Activated CD4-positive, alpha-beta T cell treated with anti-CD3 and anti-CD28 coated beads, Interleukin-2, Interleukin-6, amounts not matched to agents 100 ng/mL and 50 ng/mL, durations not matched to agents 16 hours and 8 hours (primary cell): ENCODE measurements around the gene CNN2.
A peak's percentile ranks its signal among the peaks of the same experiment; 100 is the strongest.

ENCODE experiments used
- DNase-seq: peaks from one replicate; pipeline ENCODE4 v3.0.0-alpha.2; 2020

Gene CNN2

DNA sequence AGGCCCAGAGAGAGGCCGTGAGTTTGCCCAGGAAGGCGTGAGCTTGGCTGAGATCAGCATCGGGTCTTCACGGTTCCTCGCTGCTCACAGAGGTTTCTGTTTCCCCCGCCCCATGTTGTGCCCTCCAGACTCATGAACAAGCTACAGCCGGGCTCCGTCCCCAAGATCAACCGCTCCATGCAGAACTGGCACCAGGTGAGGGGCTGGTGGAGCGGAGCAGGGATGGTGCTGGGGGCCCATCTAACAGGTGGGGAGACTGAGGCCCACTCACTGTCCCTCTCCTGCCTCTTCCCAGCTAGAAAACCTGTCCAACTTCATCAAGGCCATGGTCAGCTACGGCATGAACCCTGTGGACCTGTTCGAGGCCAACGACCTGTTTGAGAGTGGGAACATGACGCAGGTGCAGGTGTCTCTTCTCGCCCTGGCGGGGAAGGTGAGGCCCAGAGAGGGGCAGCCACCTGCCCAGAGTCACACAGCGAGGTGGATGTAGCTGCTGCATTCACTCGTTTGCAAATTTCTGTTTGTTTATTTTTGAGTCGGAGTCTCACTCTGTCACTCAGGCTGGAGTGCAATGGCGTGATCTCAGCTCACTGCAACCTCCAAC lies 6.0 kb downstream of the CNN2 start:
- no peak for DNase-seq

DNA sequence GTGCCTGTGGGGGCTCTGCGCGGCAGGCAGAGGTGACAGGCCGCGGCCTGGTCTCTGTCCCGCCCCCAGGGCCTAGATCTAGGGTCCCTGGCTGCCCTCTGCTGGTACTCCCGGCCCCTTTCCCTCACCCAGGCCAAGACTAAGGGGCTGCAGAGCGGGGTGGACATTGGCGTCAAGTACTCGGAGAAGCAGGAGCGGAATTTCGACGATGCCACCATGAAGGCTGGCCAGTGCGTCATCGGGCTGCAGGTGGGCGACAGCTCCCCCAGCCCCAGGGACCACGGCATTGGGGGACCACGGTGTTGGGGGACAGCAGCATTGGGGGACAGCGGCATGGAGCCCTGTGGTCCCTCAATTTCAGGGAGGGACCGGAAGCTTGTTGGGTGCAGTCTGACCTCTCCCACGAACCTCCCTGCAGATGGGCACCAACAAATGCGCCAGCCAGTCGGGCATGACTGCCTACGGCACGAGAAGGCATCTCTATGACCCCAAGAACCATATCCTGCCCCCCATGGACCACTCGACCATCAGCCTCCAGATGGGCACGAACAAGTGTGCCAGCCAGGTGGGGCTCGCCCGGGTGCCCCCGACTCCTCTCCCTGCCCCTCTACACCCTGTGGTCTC lies 9.7 kb downstream of the CNN2 start:
- DNase-seq: no peak

- DNase-seq: no peak
Measured at GRCh38 chr19:1037621-1038064, 11.2 kb downstream of the CNN2 start.

DNA sequence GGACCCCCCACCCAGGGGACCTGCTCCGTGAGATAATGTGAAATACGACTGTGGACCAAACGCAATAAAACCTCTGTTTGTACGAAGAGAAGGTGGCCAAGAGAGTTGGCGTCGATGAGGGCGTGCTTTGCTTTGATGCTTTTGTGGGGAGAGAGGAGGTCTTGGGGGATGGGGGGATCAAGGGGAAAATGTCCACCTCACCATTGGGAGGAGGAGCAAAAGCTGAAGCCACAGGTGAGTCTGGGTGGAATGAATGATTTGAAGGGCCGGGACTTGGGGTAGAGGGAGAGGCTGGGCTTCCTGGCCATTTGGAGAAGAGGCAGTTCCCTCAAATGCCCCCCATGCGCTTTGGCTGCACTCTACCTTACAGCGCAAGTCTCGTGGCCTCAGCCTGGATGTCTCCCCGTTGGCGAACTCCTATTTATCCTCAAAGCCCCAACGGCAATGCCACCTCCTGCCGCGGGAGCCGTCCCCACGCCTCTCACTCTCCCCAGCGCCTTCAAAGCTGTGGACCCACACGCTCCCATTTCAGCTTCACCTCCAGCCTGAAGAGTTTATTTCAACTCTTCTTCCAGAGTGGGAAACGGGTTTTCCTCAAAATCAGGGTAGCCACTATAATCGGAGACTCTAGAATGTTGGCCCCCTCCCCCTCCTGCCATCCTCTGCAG lies 12.7 kb downstream of the CNN2 start:
- DNase-seq: no peak

DNA sequence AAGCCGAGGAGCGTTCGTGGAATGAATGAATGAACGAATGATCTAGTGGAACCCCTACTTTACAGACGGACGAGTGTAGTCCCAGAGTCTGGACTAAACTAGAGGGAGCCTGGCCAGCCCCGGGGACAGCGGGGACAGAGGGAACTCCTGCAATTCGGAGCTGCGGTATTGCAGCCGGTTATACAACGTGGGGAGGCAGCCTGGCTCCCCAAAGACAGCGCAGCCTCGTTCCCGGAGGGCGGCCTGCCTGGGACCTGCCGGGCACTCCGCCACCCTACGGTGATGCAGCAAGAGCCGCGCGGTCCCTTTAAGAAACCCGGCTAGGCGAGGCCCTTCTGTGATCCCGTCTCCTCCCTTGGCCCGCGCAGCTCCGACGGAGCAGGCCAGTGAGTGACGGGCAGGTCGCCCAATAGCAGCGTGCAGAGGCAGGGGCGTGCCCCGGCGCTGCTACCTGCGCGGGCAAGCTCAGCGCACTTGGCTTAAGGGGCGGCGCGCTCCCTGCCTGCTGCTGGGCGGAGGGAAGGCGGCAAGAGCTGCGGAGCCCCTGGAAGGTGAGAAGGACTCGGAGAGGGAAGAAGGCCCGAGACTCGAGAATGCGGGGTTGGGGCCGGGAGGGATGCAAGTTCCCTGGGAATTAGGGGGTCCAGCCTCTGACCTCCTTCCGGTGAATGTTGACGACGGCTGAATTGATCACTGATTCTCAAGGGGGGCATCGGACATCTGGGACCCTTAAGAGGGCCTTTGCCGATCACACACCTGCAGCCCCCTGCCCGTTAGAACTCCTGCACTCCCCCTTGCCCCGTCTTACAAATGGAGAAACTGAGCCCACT lies 13.5 kb downstream of the CNN2 start, which contains the start of gene ABCA7:
ABCA7 (plus strand) TSS at position 462 of the 830 bp plus-strand sequence. CDS start 1,255 bp downstream, outside the sequence.
- DNase-seq: peak; percentile 100

DNA sequence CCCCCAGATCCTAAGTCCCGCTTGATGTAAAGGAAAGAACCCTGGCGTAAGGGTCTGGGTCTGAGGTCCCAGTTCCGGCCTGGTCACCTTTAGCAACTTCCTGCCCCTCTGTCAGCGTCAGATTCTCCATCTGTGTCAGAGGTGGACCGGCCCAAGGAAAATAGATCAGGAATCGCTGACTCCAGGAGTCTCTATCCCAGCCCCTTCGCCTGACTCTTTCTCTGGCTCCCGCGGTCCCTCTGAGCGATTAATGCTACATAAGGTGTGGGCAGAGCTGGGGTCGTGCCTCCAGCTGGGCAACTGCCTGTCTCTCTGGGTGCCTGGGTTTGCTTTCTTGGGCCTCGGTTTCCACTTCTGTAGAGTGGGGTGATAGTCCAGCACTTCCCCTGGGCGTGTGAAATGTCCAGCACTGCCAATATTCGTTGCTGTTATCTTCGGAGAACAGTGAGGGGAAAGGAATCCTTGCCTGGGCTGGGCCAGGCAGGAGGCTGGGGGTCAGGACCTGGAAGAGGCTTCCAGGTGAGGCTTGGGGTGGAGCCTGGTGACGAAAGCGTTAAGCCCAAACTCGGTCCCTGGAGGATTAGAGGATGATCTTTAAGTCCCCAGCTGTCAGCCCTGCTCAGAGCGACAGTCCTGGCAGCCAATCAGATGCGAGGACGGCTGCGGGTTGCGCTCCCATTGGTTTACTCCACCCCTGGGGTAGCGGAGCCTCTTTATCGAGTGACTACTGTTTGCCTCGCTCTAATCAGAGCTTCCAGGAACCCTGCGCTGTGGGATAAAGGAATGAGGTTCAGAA lies 14.3 kb downstream of the CNN2 start:
- peak; percentile 94 for DNase-seq

DNA sequence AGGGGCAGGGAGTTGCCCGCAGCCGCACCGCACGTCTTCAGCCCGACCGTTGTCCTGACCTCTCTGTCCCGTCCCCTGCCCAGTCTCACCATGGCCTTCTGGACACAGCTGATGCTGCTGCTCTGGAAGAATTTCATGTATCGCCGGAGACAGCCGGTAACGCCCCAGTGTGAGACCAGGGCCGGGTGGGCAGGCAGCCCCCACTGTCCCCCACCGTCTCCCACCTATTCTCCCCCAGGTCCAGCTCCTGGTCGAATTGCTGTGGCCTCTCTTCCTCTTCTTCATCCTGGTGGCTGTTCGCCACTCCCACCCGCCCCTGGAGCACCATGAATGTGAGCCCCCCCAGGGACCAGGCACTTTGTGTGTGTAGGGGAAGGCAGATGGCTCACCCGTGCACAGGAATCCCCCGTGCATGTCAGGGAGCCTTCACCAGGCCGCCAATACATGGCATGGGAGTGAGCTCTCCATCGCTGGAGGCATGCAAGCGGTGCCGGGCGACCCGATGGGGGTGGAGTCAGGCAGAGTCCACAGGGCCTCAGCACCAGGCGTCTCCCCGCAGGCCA lies 14.9 kb downstream of the CNN2 start:
- no peak for DNase-seq

GRCh38 chr19:1041835-1042685 lies 15.7 kb downstream of the CNN2 start:
- no peak for DNase-seq

DNA sequence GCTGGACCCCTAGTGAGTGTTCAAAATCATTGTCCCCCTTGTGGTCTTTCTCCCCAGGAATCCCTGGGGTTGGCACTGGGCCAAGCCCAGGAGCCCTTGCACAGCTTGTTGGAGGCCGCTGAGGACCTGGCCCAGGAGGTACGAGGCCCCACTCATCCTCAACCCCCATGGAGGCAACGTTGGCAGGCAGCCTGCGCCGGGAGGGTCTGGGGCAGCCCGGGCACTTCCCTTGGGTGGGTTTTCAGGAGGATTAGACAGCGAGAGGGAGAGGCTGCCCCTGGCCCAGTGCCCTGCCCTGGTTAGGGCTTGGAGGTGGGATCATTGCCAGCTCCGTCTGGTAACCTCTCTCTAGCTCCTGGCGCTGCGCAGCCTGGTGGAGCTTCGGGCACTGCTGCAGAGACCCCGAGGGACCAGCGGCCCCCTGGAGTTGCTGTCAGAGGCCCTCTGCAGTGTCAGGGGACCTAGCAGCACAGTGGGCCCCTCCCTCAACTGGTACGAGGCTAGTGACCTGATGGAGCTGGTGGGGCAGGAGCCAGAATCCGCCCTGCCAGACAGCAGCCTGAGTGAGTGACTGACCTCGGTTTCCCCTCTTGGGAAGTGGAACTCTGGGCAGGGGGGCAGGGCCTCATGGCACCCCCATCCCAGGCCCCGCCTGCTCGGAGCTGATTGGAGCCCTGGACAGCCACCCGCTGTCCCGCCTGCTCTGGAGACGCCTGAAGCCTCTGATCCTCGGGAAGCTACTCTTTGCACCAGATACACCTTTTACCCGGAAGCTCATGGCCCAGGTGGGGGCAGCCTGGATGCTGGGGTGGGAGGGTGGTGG lies 16.5 kb downstream of the CNN2 start:
- DNase-seq: no peak

DNA sequence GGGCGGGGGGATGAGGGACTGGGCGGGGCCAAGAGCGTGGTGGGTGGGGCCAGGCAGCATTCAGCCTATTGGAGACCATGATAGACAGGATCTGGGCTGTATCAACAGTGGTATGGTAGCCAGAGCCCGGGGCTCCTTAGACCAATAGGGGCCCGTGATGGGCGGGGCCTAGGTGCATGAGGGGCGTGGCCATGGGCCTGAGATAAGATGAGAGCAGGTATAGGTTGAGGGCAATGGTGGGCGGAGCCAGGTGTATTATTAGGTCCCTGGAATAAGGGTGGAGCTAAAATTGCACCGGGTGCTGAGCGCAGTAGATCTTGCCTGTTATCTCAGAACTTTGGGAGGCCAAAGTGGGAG lies 18.8 kb downstream of the CNN2 start:
- peak; percentile 76 for DNase-seq

DNA sequence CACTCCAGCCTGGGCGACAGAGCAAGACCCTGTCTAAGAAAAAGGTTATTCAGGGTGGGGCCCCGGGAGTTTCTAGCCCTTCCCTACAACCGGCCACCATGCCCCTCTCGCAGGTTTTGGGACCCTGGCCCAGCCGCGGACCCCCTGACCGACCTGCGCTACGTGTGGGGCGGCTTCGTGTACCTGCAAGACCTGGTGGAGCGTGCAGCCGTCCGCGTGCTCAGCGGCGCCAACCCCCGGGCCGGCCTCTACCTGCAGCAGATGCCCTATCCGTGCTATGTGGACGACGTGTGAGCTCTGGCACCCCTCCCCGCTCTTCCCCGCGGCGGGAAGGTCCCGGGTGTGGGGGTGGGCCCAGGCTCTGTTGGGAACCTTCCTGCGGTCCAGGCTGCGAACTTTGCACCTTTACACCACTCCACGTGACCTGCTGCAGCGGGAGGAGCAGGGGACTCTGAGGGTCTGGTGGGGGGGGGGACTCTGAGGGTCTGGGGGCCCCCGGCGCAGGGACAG lies 19.8 kb downstream of the CNN2 start:
- no peak for DNase-seq

DNA sequence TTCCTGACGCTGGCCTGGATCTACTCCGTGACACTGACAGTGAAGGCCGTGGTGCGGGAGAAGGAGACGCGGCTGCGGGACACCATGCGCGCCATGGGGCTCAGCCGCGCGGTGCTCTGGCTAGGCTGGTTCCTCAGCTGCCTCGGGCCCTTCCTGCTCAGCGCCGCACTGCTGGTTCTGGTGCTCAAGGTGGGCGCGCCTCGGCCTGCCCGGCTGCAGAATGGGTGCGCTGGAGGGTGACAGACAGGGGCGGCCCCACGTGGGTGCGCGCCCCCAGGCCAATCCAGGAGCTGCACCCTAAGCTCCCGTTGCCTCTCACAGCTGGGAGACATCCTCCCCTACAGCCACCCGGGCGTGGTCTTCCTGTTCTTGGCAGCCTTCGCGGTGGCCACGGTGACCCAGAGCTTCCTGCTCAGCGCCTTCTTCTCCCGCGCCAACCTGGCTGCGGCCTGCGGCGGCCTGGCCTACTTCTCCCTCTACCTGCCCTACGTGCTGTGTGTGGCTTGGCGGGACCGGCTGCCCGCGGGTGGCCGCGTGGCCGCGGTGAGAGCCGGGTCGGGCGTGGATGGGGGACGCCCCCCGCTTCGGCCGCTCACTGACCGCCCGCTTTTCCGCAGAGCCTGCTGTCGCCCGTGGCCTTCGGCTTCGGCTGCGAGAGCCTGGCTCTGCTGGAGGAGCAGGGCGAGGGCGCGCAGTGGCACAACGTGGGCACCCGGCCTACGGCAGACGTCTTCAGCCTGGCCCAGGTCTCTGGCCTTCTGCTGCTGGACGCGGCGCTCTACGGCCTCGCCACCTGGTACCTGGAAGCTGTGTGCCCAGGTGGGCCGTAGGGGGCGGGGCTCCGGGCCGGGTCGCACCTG lies 20.7 kb downstream of the CNN2 start:
- no peak for DNase-seq

DNA sequence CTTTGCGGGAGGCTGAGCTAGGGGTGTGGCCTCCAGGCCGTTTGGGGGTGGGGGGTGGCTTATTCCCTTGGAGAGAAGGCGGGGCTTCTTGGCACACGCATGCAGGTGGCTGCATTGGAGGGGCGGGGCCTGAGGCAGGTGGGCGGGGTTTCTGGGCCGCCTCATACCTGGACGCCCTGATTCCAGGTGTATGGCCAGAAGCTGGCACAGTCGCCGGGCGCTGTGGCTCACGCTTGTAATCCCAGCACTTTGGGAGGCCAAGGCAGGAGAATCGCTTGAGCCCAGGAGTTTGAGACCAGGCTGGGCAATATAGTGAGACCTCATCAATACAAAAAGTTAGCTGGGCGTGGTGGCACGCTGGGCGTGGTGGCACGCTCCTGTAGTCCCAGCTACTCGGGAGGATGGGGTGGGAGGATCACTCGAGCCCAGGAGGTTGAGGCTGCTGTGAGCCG lies 21.3 kb downstream of the CNN2 start:
- no peak for DNase-seq

- DNase-seq: no peak
Measured at GRCh38 chr19:1049106-1049505, 22.7 kb downstream of the CNN2 start.

- no peak for DNase-seq
Measured at GRCh38 chr19:1049800-1050199, 23.4 kb downstream of the CNN2 start.

DNA sequence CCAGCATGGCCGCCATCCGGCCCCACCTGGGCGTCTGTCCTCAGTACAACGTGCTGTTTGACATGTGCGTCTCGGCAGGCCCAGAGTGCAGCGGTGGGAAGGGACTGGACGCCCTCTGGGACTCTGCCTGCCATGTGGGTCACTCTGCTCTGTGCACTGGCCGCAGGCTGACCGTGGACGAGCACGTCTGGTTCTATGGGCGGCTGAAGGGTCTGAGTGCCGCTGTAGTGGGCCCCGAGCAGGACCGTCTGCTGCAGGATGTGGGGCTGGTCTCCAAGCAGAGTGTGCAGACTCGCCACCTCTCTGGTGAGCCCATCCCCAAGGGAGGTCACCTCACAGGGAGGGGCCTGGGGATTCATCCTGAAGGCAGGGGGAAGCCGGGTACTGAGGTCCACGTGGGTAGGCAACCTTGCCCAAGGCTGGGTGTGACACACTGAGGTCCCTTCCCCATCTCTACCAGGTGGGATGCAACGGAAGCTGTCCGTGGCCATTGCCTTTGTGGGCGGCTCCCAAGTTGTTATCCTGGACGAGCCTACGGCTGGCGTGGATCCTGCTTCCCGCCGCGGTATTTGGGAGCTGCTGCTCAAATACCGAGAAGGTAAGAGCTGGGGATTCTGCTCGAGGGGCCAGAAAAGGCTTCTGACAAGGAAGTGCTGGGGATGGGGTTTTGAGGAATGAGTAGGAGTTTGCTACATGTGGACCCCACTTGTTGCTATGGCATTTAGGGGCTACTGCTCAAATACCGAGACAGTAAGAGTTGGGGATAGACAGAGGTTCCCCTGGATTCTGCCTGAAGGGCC lies 24.8 kb downstream of the CNN2 start:
- DNase-seq: no peak

- DNase-seq: no peak
Measured at GRCh38 chr19:1051791-1052190, 25.4 kb downstream of the CNN2 start.

GRCh38 chr19:1052349-1052975 lies 26.1 kb downstream of the CNN2 start:
- no peak for DNase-seq
